H1 (cell line): ENCODE data around the gene WBP4. TPM values are rescaled to one million over a fixed set of nuclear protein-coding genes. Genes with fewer than 3 reads are reported as not detected.

Experiments
- CTCF ChIA-PET: fragments of 300-600 bp; sonication (Branson Sonifier 250); formaldehyde crosslinking; loops from one replicate; lab custom pipeline; 2021; ENCODE audit not compliant: partially characterized antibody; lab: Charles Lee
- POLR2A ChIA-PET: fragments of 300-600 bp; sonication (Branson Sonifier 250); formaldehyde crosslinking; loops from one replicate; lab custom pipeline; 2021; ENCODE audit warnings: inconsistent platforms; ENCODE audit not compliant: partially characterized antibody; lab: Charles Lee
- DNase-seq, 2 experiments: peaks; one replicate each; pipeline versions ENCODE4 v3.0.0 to v3.0.0-alpha.2; 2010 to 2022; ENCODE audit warnings: low spot score in 2 of 2, low read depth in 1 of 2, mixed read lengths in 1 of 2
- FAIRE-seq: peaks from 2 replicates; lab custom pipeline; 2011; peaks lifted over from hg19 to GRCh38; lab: Jason Lieb, UNC
- H2AFZ ChIP-seq: 2 replicates; pipeline ENCODE4 v1.8.1; 2012; ENCODE audit warnings: low read length, inconsistent platforms
- H2AK5ac ChIP-seq: 2 replicates; pipeline ENCODE4 v1.6.1; 2013; ENCODE audit warnings: low read depth, low read length
- H2BK120ac ChIP-seq: replicated peaks from 2 replicates; pipeline ENCODE3; 2013; ENCODE audit warnings: low read depth, low read length, inconsistent platforms
- H2BK12ac ChIP-seq: 2 replicates; pipeline ENCODE4 v1.6.1; 2013; ENCODE audit warnings: low read depth, low read length
- H2BK15ac ChIP-seq: 2 replicates; pipeline ENCODE4 v1.6.1; 2013; ENCODE audit warnings: low read length
- H2BK20ac ChIP-seq: 2 replicates; pipeline ENCODE4 v1.6.1; 2013; ENCODE audit warnings: low read length
- H2BK5ac ChIP-seq: 2 replicates; pipeline ENCODE4 v1.6.1; 2013; ENCODE audit warnings: low read depth, low read length
- H3K14ac ChIP-seq: 2 replicates; pipeline ENCODE4 v1.6.1; 2013; ENCODE audit warnings: inconsistent platforms; ENCODE audit not compliant: insufficient read length
- H3K18ac ChIP-seq: 2 replicates; pipeline ENCODE4 v1.6.1; 2013; ENCODE audit warnings: low read length; ENCODE audit errors: extremely low read depth
- H3K23ac ChIP-seq: 2 replicates; pipeline ENCODE4 v1.6.1; 2013; ENCODE audit warnings: inconsistent platforms; ENCODE audit not compliant: insufficient read length
- H3K23me2 ChIP-seq: 2 replicates; pipeline ENCODE4 v1.6.1; 2013; ENCODE audit warnings: low read depth, low read length
- H3K27ac ChIP-seq: 2 replicates; pipeline ENCODE4 v1.6.1; 2011; ENCODE audit warnings: low read depth, low read length, inconsistent platforms
- H3K27me3 ChIP-seq, 4 experiments: replicated peaks in 1 of 4; 1 replicate in 1 of 4; 2 replicates in 3 of 4; pipeline versions ENCODE4 v1.6.1 to v1.8.1; 2011 to 2013; ENCODE audit warnings: low read length in 3 of 4, mild to moderate bottlenecking in 3 of 4, inconsistent platforms in 2 of 4, mixed read lengths in 2 of 4, moderate library complexity in 1 of 4; ENCODE audit not compliant: control insufficient read depth in 3 of 4, insufficient read depth in 3 of 4; ENCODE audit errors: extremely low read depth in 1 of 4
- H3K36me3 ChIP-seq, 4 experiments: 2 replicates each; pipeline versions ENCODE4 v1.6.1 to v1.8.1; 2011 to 2013; ENCODE audit warnings: mild to moderate bottlenecking in 4 of 4, low read length in 3 of 4, moderate library complexity in 2 of 4, control low read depth in 1 of 4, inconsistent platforms in 1 of 4; ENCODE audit not compliant: insufficient read depth in 4 of 4, control insufficient read depth in 2 of 4
- H3K4ac ChIP-seq: replicated peaks from 2 replicates; pipeline ENCODE3; 2013; ENCODE audit warnings: low read length, low read depth, mixed read lengths, inconsistent platforms; ENCODE audit not compliant: insufficient read length
- H3K4me1 ChIP-seq, 4 experiments: replicated peaks in 1 of 4; 1 replicate in 1 of 4; 2 replicates in 3 of 4; pipeline versions ENCODE4 v1.6.1 to v1.8.1; 2011 to 2013; ENCODE audit warnings: low read length in 3 of 4, inconsistent platforms in 2 of 4, mixed read lengths in 1 of 4; ENCODE audit not compliant: insufficient read depth in 4 of 4, control insufficient read depth in 3 of 4
- H3K4me2 ChIP-seq, 2 experiments: 2 replicates each; pipeline versions ENCODE4 v1.6.1 to v1.8.1; 2011 to 2013; ENCODE audit warnings: low read depth in 2 of 2, low read length in 2 of 2, control low read depth in 1 of 2, inconsistent platforms in 1 of 2, mild to moderate bottlenecking in 1 of 2; ENCODE audit not compliant: insufficient read depth in 1 of 2
- H3K4me3 ChIP-seq, 4 experiments: fragments of 200-600, 300-600 bp in 1 of 4; sonication (generic), shearing (Covaris generic), sonication (Bioruptor Twin) in 1 of 4; 2 replicates each; pipeline versions ENCODE4 v1.5.1 to v1.8.1; 2011 to 2016; ENCODE audit warnings: low read length in 4 of 4, low read depth in 3 of 4, control low read depth in 2 of 4, inconsistent platforms in 2 of 4, mild to moderate bottlenecking in 2 of 4, mixed read lengths in 1 of 4, moderate library complexity in 1 of 4; ENCODE audit not compliant: insufficient read depth in 2 of 4; ENCODE audit errors: extremely low read depth in 1 of 4
- H3K56ac ChIP-seq: replicated peaks from 2 replicates; pipeline ENCODE3; 2013; ENCODE audit warnings: low read depth, mild to moderate bottlenecking, mixed read lengths, low read length, inconsistent platforms; ENCODE audit not compliant: insufficient read length
- H3K79me1 ChIP-seq: 2 replicates; pipeline ENCODE4 v1.6.1; 2013; ENCODE audit warnings: low read depth, low read length, control low read depth
- H3K79me2 ChIP-seq, 2 experiments: 2 replicates each; pipeline versions ENCODE4 v1.6.1 to v1.8.1; 2012 to 2013; ENCODE audit warnings: low read length in 2 of 2, mild to moderate bottlenecking in 2 of 2, inconsistent platforms in 1 of 2; ENCODE audit not compliant: insufficient read depth in 2 of 2, control insufficient read depth in 1 of 2
- H3K9ac ChIP-seq, 4 experiments: replicated peaks in 1 of 4; 1 replicate in 1 of 4; 2 replicates in 3 of 4; pipeline versions ENCODE4 v1.6.1 to v1.8.1; 2011 to 2013; ENCODE audit warnings: low read depth in 3 of 4, low read length in 3 of 4, control low read depth in 2 of 4, mild to moderate bottlenecking in 2 of 4, moderate library complexity in 2 of 4, inconsistent platforms in 1 of 4; ENCODE audit errors: extremely low read depth in 1 of 4
- H3K9me3 ChIP-seq, 2 experiments: 2 replicates each; pipeline versions ENCODE4 v1.6.1 to v1.8.1; 2012 to 2013; ENCODE audit warnings: mild to moderate bottlenecking in 2 of 2, moderate library complexity in 2 of 2, control low read depth in 1 of 2, inconsistent platforms in 1 of 2, low read depth in 1 of 2, low read length in 1 of 2, mixed read lengths in 1 of 2; ENCODE audit not compliant: insufficient read depth in 2 of 2
- H4K20me1 ChIP-seq, 2 experiments: replicated peaks in 1 of 2; 2 replicates each; pipeline versions ENCODE3 to v1.8.1; 2011 to 2013; ENCODE audit warnings: inconsistent platforms in 2 of 2, low read length in 2 of 2, mild to moderate bottlenecking in 1 of 2; ENCODE audit not compliant: insufficient read depth in 2 of 2, control insufficient read depth in 1 of 2
- H4K5ac ChIP-seq: 2 replicates; pipeline ENCODE4 v1.6.1; 2013; ENCODE audit warnings: low read length, low read depth, mixed read lengths, inconsistent platforms; ENCODE audit not compliant: insufficient read length
- H4K8ac ChIP-seq: 2 replicates; pipeline ENCODE4 v1.8.0; 2013; ENCODE audit warnings: mild to moderate bottlenecking, moderate library complexity, low read length, inconsistent platforms; ENCODE audit not compliant: insufficient read depth; ENCODE audit errors: extremely low read depth
- H4K91ac ChIP-seq: replicated peaks from 2 replicates; pipeline ENCODE3; 2013; ENCODE audit warnings: low read length, mixed read lengths, inconsistent platforms; ENCODE audit not compliant: insufficient read length
- CBX5 ChIP-seq: fragments of 300-800, 300-1000 bp; sonication (generic); IDR thresholded peaks from 2 replicates; pipeline ENCODE4 v1.7.1; 2016; ENCODE audit warnings: antibody characterized with exemption, low read length, low read depth
- CTBP2 ChIP-seq: IDR thresholded peaks from 2 replicates; pipeline ENCODE4 v1.7.0; 2011; ENCODE audit warnings: borderline replicate concordance, mild to moderate bottlenecking, moderate library complexity, mixed read lengths, low read length; ENCODE audit not compliant: insufficient read depth, insufficient read length
- JUN ChIP-seq: IDR thresholded peaks from 2 replicates; pipeline ENCODE4 v1.6.1; 2011; ENCODE audit warnings: low read depth, mild to moderate bottlenecking, improper control_type of control experiment, low read length
- SP1 ChIP-seq: IDR thresholded peaks from 2 replicates; pipeline ENCODE4 v1.6.1; 2011; ENCODE audit warnings: low read depth, low read length
- polyA plus RNA-seq, 7 experiments: library from polyadenylated mRNA; depleted of rRNA in 3 of 7; stranded (reverse) in 5 of 7; unstranded in 2 of 7; fragments of >200 nt in 5 of 7; fragments of 200-250 nt in 2 of 7; gene quantifications; 1 replicate in 5 of 7; 2 replicates in 1 of 7; 4 replicates in 1 of 7; pipeline versions ENCODE4 v1.2.1 to v1.2.3, GENCODE V29; 2011 to 2013; ENCODE audit warnings: missing spikeins in 2 of 7, mixed read lengths in 2 of 7
- total RNA-seq: library from RNA; stranded (reverse); fragmentation: NEBNext Ultra II Directional; extraction: Animal tissue kit (Norgen Biotek cat#: 25700); gene quantifications from 2 replicates; pipeline ENCODE4 v1.2.1, GENCODE V29; 2021
- TF ChIP-seq, protein P1 (sequence below): IDR thresholded peaks from 2 replicates; pipeline ENCODE4 v1.6.1; 2012; ENCODE audit warnings: inconsistent platforms

The WBP4 gene
- total and polyA plus RNA-seq, 2 of the 8 experiments (the other 6 are each of a cell fraction or from before 2014, with no cell fraction given), result 3.0 to 10.0 TPM

- H4K20me1 ChIP-seq, result no peaks in the 10 kb centered on the region
- no peak overlapping the region for H3K56ac ChIP-seq
- no peak overlapping the region for H3K4me3 ChIP-seq
- peaks cover 0 to 3% of the 10 kb centered on the region in 2 experiments; a peak in 1 of 4 replicates for H3K79me2 ChIP-seq
- no peak overlapping the region for H3K9ac ChIP-seq
- H3K27me3 ChIP-seq, result no peaks in the 10 kb centered on the region
- TF ChIP-seq, protein P1, sequence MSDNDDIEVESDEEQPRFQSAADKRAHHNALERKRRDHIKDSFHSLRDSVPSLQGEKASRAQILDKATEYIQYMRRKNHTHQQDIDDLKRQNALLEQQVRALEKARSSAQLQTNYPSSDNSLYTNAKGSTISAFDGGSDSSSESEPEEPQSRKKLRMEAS, result no peak
- TF ChIP-seq JUN (no peak), SP1 (no peak), CBX5 (no peak), CTBP2 (no peak)
- H3K4ac ChIP-seq, result no peak overlapping the region
- no peak for FAIRE-seq
- H3K23me2 ChIP-seq, result no peaks in the 10 kb centered on the region
- H4K5ac ChIP-seq, result no peak overlapping the region
- H4K91ac ChIP-seq, result no peak overlapping the region
- H2BK20ac ChIP-seq, result no peak overlapping the region
- H4K8ac ChIP-seq, result no peak overlapping the region
- H3K4me2 ChIP-seq, result no peak overlapping the region
- peaks cover 2% of the 10 kb centered on the region; the same call in 1 of the 2 replicates for H3K79me1 ChIP-seq
- H3K23ac ChIP-seq, result no peak overlapping the region
- POLR2A ChIA-PET, result no interaction called here
- peaks cover 5 to 6% of the 10 kb centered on the region in 2 experiments; a peak in 3 of 4 replicates for H3K9me3 ChIP-seq
- H2BK15ac ChIP-seq, result no peak overlapping the region
- no peak overlapping the region for H2BK120ac ChIP-seq
- no peak overlapping the region for H2AFZ ChIP-seq
- DNase-seq, result no peak
- peaks cover 0 to 5% (median 0%) of the 10 kb centered on the region in 4 experiments; a peak in 1 of 7 replicates for H3K4me1 ChIP-seq
- H3K14ac ChIP-seq, result no peak overlapping the region
- H3K36me3 ChIP-seq, result no peaks in the 10 kb centered on the region; a peak in 1 of 8 replicates
- CTCF ChIA-PET, result no interaction called here
- H2BK5ac ChIP-seq, result no peak overlapping the region
- H2AK5ac ChIP-seq, result no peak overlapping the region
- no peak overlapping the region for H3K27ac ChIP-seq
- H2BK12ac ChIP-seq, result no peak overlapping the region
- H3K18ac ChIP-seq, result no peak overlapping the region
These were observed 21.6 kb upstream of the WBP4 start for GRCh38 chr13:41039746-41040145.
